Spleen (tissue), 11 donors: Measurements from ENCODE around the gene DDX31. TPM values are rescaled to one million over a fixed set of nuclear protein-coding genes. Genes with fewer than 3 reads are reported as not detected.

Experiments
- DNase-seq: peaks from one replicate; pipeline ENCODE4 v3.0.0-alpha.2; 2020
- H3K27ac ChIP-seq, 8 donors: fragments of 200-600 bp; sonication (generic) in 7 of 8; 1 replicate in 4 of 8; 2 replicates in 4 of 8; pipeline versions ENCODE4 v1.5.0 to v1.8.0; 2016 to 2021; ENCODE audit warnings: inconsistent platforms in 4 of 8, mild to moderate bottlenecking in 4 of 8, moderate library complexity in 1 of 8
- H3K27me3 ChIP-seq, 7 donors: fragments of 200-600 bp; sonication (generic) in 6 of 7; replicated peaks in 1 of 7; 1 replicate in 4 of 7; 2 replicates in 3 of 7; pipeline versions ENCODE4 v1.5.0 to v1.8.0; 2016 to 2021; ENCODE audit warnings: inconsistent platforms in 3 of 7, mild to moderate bottlenecking in 1 of 7
- H3K36me3 ChIP-seq, 6 donors: fragments of 200-600 bp; sonication (generic) in 5 of 6; 1 replicate in 4 of 6; 2 replicates in 2 of 6; pipeline versions ENCODE4 v1.5.0 to v1.8.0; 2016 to 2021; ENCODE audit warnings: inconsistent platforms in 2 of 6
- H3K4me1 ChIP-seq, 6 donors: fragments of 200-600 bp; sonication (generic) in 5 of 6; 1 replicate in 3 of 6; 2 replicates in 3 of 6; pipeline versions ENCODE4 v1.5.0 to v1.8.0; 2016 to 2021; ENCODE audit warnings: inconsistent platforms in 3 of 6
- H3K4me3 ChIP-seq, 8 donors: fragments of 200-600 bp; sonication (generic) in 7 of 8; 1 replicate in 4 of 8; 2 replicates in 4 of 8; pipeline versions ENCODE4 v1.5.0 to v1.8.0; 2016 to 2021; ENCODE audit warnings: inconsistent platforms in 4 of 8, mild to moderate bottlenecking in 4 of 8, moderate library complexity in 2 of 8
- H3K9me3 ChIP-seq, 8 donors: fragments of 200-600 bp; sonication (generic) in 7 of 8; 1 replicate in 4 of 8; 2 replicates in 4 of 8; pipeline versions ENCODE4 v1.5.0 to v1.8.0; 2016 to 2021; ENCODE audit warnings: inconsistent platforms in 4 of 8
- CTCF ChIP-seq, 11 experiments: fragments of 200-600 bp in 7 of 11; fragments of 450-650 bp in 4 of 11; sonication (generic) in 4 of 11; IDR thresholded peaks in 8 of 11; conservative IDR thresholded peaks in 3 of 11; 1 replicate in 7 of 11; 2 replicates in 4 of 11; pipeline versions ENCODE4 v1.4.0 to v1.8.0; 2016 to 2021; ENCODE audit warnings: antibody characterized with exemption in 11 of 11, inconsistent platforms in 4 of 11, mild to moderate bottlenecking in 1 of 11
- POLR2A ChIP-seq, 3 donors: fragments of 450-650 bp; IDR thresholded peaks; one replicate each; pipeline ENCODE4 v1.5.1; 2017; ENCODE audit warnings: antibody characterized with exemption in 3 of 3, mild to moderate bottlenecking in 1 of 3
- POLR2AphosphoS5 ChIP-seq, 3 donors: sonication (generic); formaldehyde crosslinking; IDR thresholded peaks; one replicate each; pipeline ENCODE4 v1.5.1; 2017; ENCODE audit warnings: antibody characterized with exemption in 3 of 3
- WGBS, 5 donors: extraction: QIAGEN DNeasy Blood & Tissue Kit in 3 of 5; methylation state at CpG; one replicate each; pipeline versions ENCODE4 v1.1.5 to v1.1.7; 2013 to 2018; 5-methylcytosine and 5-hydroxymethylcytosine counted together
- intact Hi-C: fragments of 100-400 bp; cut with DNase I; formaldehyde crosslinking; loops from one replicate; pipeline ENCODE4 v1.15.0; 2023; ENCODE audit warnings: low total_unique reads
- polyA plus RNA-seq, 3 donors: library from polyadenylated mRNA; stranded (reverse); fragments of 200-250 nt; gene quantifications; one replicate each; pipeline ENCODE4 v1.2.1, GENCODE V29; 2013
- total RNA-seq, 7 donors: library from RNA; depleted of rRNA in 3 of 7; stranded (reverse); fragments of >200 nt in 3 of 7; fragmentation: NEBNext Ultra II Directional in 4 of 7; extraction: Animal tissue kit (Norgen Biotek cat#: 25700) in 4 of 7; gene quantifications; one replicate each; pipeline versions ENCODE4 v1.1.0 to v1.2.1, GENCODE V29; 2016 to 2021
- donor health status: healthy with polysubstance abuse.
- donor health status: DM: no; HTN: no; CAD: no; lungs with moderate emphysema.
- donor health status: DM: no; HTN: no; CAD: no.
- donor health status: Bipolar disorder and iron deficiency.
- donor health status: healthy.
- donor health status: DM: no; HTN: no; CAD: no.
- donor health status: DM: yes; HTN: yes; CAD: no.

Gene DDX31
- total and polyA plus RNA-seq, 10 donors = 8.6 to 19.3 (median 14.7) TPM

GRCh38 chr9:132699956-132700355 lies 30.2 kb upstream of the DDX31 start:
- Histone ChIP-seq H3K9me3 (peaks cover 3 to 40% (median 32%) of the 10 kb centered on the region in 8 donors), H3K27ac (no peak overlapping the region), H3K27me3 (peaks cover 0 to 14% (median 0%) of the 10 kb centered on the region in 7 donors), H3K4me3 (no peak overlapping the region), H3K36me3 (no peaks in the 10 kb centered on the region), H3K4me1 (no peaks in the 10 kb centered on the region)
- DNase-seq = no peak
- intact Hi-C loops = loop anchor here (10.0 kb wide), 1 partner anchor 105 kb away; no protein-coding TSS in a partner anchor
- WGBS, 5 donors = 57 to 71% (median 65%) methylated on average over 1 of the region's 1 CpG
- TF ChIP-seq CTCF (IDR thresholded peaks at IDR 0.05 in 8 of 11, conservative IDR thresholded peaks at IDR 0.05 in 3 of 11) = no peak
- TF ChIP-seq POLR2AphosphoS5 (IDR thresholded peaks at IDR 0.05) = no peak
- no peak for TF ChIP-seq POLR2A (IDR thresholded peaks at IDR 0.05)

- WGBS, 5 donors = 27 to 50% (median 31%) methylated on average over 4 of the region's 4 CpGs
- no peak for DNase-seq
- H3K27ac ChIP-seq = no peak overlapping the region
These were observed 29.2 kb upstream of the DDX31 start for GRCh38 chr9:132698989-132699388.

DNA sequence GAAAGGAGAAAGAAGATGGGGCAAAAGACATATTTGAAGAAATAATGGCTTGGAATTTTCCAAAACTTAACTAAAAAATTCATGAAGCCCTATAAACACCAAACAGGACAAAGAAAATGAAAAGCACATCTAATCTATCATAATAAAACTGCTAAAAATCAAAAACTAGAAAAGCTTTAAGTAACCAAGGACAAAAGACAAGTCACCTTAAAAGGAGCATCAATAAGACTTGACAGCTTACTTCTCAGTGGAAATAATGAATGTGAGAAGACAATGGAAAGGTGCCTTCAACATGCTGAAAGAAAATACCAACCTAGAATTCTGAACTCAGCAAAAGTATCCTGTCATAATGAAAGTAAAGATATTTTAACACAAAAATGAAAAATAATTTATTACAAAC lies 27.4 kb upstream of the DDX31 start:
- intact Hi-C loops = loop anchor here (10.0 kb wide), 1 partner anchor 108 kb away; no protein-coding TSS in a partner anchor
- peaks cover 0 to 10% (median 0%) of the 10 kb centered on the region in 6 donors for H3K36me3 ChIP-seq
- TF ChIP-seq POLR2A (IDR thresholded peaks at IDR 0.05) (no peak), CTCF (IDR thresholded peaks at IDR 0.05 in 8 of 11, conservative IDR thresholded peaks at IDR 0.05 in 3 of 11) (no peak), POLR2AphosphoS5 (IDR thresholded peaks at IDR 0.05) (no peak)

More at GRCh38 chr9:132698989-132699388, 29.2 kb upstream of the DDX31 start:
- intact Hi-C loops = loop anchor here (10.0 kb wide), 1 partner anchor 106 kb away; no protein-coding TSS in a partner anchor
- H3K36me3 ChIP-seq = no peaks in the 10 kb centered on the region
- no peak overlapping the region for H3K4me3 ChIP-seq
- no peaks in the 10 kb centered on the region for H3K4me1 ChIP-seq
- H3K27me3 ChIP-seq = peaks cover 0 to 11% (median 0%) of the 10 kb centered on the region in 7 donors
- H3K9me3 ChIP-seq = peaks cover 3 to 40% (median 32%) of the 10 kb centered on the region in 8 donors
- no peak for TF ChIP-seq POLR2A (IDR thresholded peaks at IDR 0.05)
- no peak for TF ChIP-seq CTCF (IDR thresholded peaks at IDR 0.05 in 8 of 11, conservative IDR thresholded peaks at IDR 0.05 in 3 of 11)
- no peak for TF ChIP-seq POLR2AphosphoS5 (IDR thresholded peaks at IDR 0.05)

GRCh38 chr9:132694144-132694543 lies 24.4 kb upstream of the DDX31 start:
- Histone ChIP-seq H3K27ac (no peak overlapping the region), H3K4me1 (no peaks in the 10 kb centered on the region), H3K9me3 (peaks cover 3 to 40% (median 32%) of the 10 kb centered on the region in 8 donors), H3K4me3 (no peak overlapping the region), H3K36me3 (peaks cover 0 to 40% (median 16%) of the 10 kb centered on the region in 6 donors), H3K27me3 (no peaks in the 10 kb centered on the region)
- peak in 2 of 11 experiments; percentile 8 to 13 for TF ChIP-seq CTCF (IDR thresholded peaks at IDR 0.05 in 8 of 11, conservative IDR thresholded peaks at IDR 0.05 in 3 of 11)
- TF ChIP-seq POLR2AphosphoS5 (IDR thresholded peaks at IDR 0.05) = no peak
- no peak for TF ChIP-seq POLR2A (IDR thresholded peaks at IDR 0.05)
- intact Hi-C loops = loop anchor here (10.0 kb wide), 1 partner anchor 111 kb away; no protein-coding TSS in a partner anchor
- DNase-seq = no peak
- 13 to 26% (median 22%) methylated on average over 2 of the region's 2 CpGs for whole genome bisulfite sequencing, 5 donors

More for the DNA sequence above, 27.4 kb upstream of the DDX31 start:
- Histone ChIP-seq H3K27me3 (peaks cover 0 to 5% (median 0%) of the 10 kb centered on the region in 7 donors), H3K4me3 (no peak overlapping the region), H3K4me1 (no peaks in the 10 kb centered on the region), H3K27ac (no peak overlapping the region), H3K9me3 (peaks cover 3 to 40% (median 32%) of the 10 kb centered on the region in 8 donors)
- DNase-seq = no peak
